GM12878 (cell line): ENCODE results near the gene AXIN1. TPM values are rescaled to one million over a fixed set of nuclear protein-coding genes. Genes with fewer than 3 reads are reported as not detected.
A peak's percentile ranks its signal among the peaks of the same experiment; 100 is the strongest.

Source experiments
- ATAC-seq: fragments of 200-7000 bp; cut with Tn5 transposase; 3 replicates; pipeline ENCODE4 v1.9.1; 2020; ENCODE audit warnings: mild to moderate bottlenecking, moderate library complexity
- BruUV-seq: library from RNA; stranded (reverse); fragments of 400-500 nt; replicated peaks from 2 replicates; lab custom pipeline; 2021; lab: Mats Ljungman, UMichigan
- CTCF ChIA-PET: fragments of 300-600 bp; sonication (Branson Sonifier 250); formaldehyde crosslinking; extraction: SDS; loops from one replicate; lab custom pipeline; 2021; ENCODE audit warnings: inconsistent platforms; lab: Yijun Ruan, JAX
- POLR2A ChIA-PET: fragments of 350-600 bp; formaldehyde crosslinking; extraction: SDS; loops from one replicate; lab custom pipeline; 2021; ENCODE audit warnings: inconsistent platforms; lab: Charles Lee
- RAD21 ChIA-PET: fragments of 300-600 bp; sonication (Branson Sonifier 250); formaldehyde crosslinking; loops from one replicate; lab custom pipeline; 2023; ENCODE audit warnings: antibody characterized with exemption; ENCODE audit not compliant: unreplicated experiment; lab: Charles Lee
- SMC1A ChIA-PET: fragments of 300-600 bp; sonication (Branson Sonifier 250); formaldehyde crosslinking; loops from one replicate; lab custom pipeline; 2023; ENCODE audit not compliant: unreplicated experiment, uncharacterized antibody; lab: Charles Lee
- DNase-seq: peaks from one replicate; pipeline ENCODE4 v3.0.0-alpha.2; 2011; ENCODE audit warnings: low read depth, low spot score
- FAIRE-seq: peaks from 3 replicates; lab custom pipeline; 2011; peaks lifted over from hg19 to GRCh38; lab: Jason Lieb, UNC
- H2AFZ ChIP-seq: 2 replicates; pipeline ENCODE4 v1.6.0; 2011; ENCODE audit warnings: low read depth, low read length, control low read depth; ENCODE audit not compliant: control insufficient read depth
- H3K27ac ChIP-seq: 2 replicates; pipeline ENCODE4 v1.5.1; 2011; ENCODE audit warnings: control low read depth; ENCODE audit not compliant: control insufficient read depth, insufficient read depth
- H3K27me3 ChIP-seq, 2 experiments: replicated peaks in 1 of 2; 2 replicates each; pipeline versions ENCODE4 v1.6.0 to v1.6.1; 2011; ENCODE audit warnings: low read length in 1 of 2; ENCODE audit not compliant: control insufficient read depth in 2 of 2, insufficient read depth in 2 of 2
- H3K36me3 ChIP-seq, 2 experiments: 2 replicates each; pipeline ENCODE4 v1.5.1; 2011; ENCODE audit warnings: low read length in 1 of 2; ENCODE audit not compliant: control insufficient read depth in 2 of 2, insufficient read depth in 2 of 2
- H3K4me1 ChIP-seq: 2 replicates; pipeline ENCODE4 v1.6.1; 2011; ENCODE audit warnings: mild to moderate bottlenecking, low read length, moderate library complexity, mixed read lengths; ENCODE audit not compliant: control insufficient read depth, insufficient read depth
- H3K4me2 ChIP-seq: 2 replicates; pipeline ENCODE4 v1.6.0; 2011; ENCODE audit warnings: control low read depth; ENCODE audit not compliant: control insufficient read depth, insufficient read depth
- H3K4me3 ChIP-seq: fragments of 200-600 bp; sonication (generic); 2 replicates; pipeline ENCODE4 v1.5.1; 2016
- H3K79me2 ChIP-seq: 2 replicates; pipeline ENCODE4 v1.6.0; 2011; ENCODE audit warnings: low read length; ENCODE audit not compliant: control insufficient read depth, insufficient read depth
- H3K9ac ChIP-seq: 2 replicates; pipeline ENCODE4 v1.8.0; 2011; ENCODE audit warnings: low read length, control low read depth, mixed read lengths; ENCODE audit not compliant: control insufficient read depth, insufficient read depth
- H3K9me3 ChIP-seq: replicated peaks from 3 replicates; pipeline ENCODE4 v1.5.1; 2011; ENCODE audit warnings: mild to moderate bottlenecking, low read length; ENCODE audit not compliant: control insufficient read depth, insufficient read depth
- H4K20me1 ChIP-seq: 2 replicates; pipeline ENCODE4 v1.6.0; 2011; ENCODE audit not compliant: control insufficient read depth, insufficient read depth
- E2F4 ChIP-seq: IDR thresholded peaks from 2 replicates; pipeline ENCODE4 v1.6.1; 2012; ENCODE audit warnings: low read depth, low read length, improper control_type of control experiment
- IKZF2 ChIP-seq, 2 experiments: fragments of 450-650 bp; IDR thresholded peaks; 2 replicates each; pipeline ENCODE4 v1.6.1; 2017; ENCODE audit warnings: mild to moderate bottlenecking in 2 of 2, moderate library complexity in 2 of 2
- MXI1 ChIP-seq: fragments of 150-350 bp; IDR thresholded peaks from 2 replicates; pipeline ENCODE4 v1.6.1; 2011; ENCODE audit warnings: low read depth, mild to moderate bottlenecking, inconsistent platforms, low read length, improper control_type of control experiment
- MYB ChIP-seq: fragments of 150-350 bp; IDR thresholded peaks from 2 replicates; pipeline ENCODE4 v1.6.1; 2014; ENCODE audit warnings: mild to moderate bottlenecking, low read depth, low read length, borderline replicate concordance
- POLR2AphosphoS5 ChIP-seq: IDR thresholded peaks from 2 replicates; pipeline ENCODE4 v1.6.1; 2011; ENCODE audit warnings: mild to moderate bottlenecking, low read length, inconsistent platforms
- ZNF24 ChIP-seq: fragments of 450-650 bp; IDR thresholded peaks from 2 replicates; pipeline ENCODE4 v1.6.1; 2017; ENCODE audit warnings: antibody characterized with exemption, mild to moderate bottlenecking
- WGBS: methylation state at CpG from one replicate; pipeline ENCODE4 v1.1.6; 2016; ENCODE audit warnings: low lambda C conversion rate; ENCODE audit not compliant: insufficient replicate concordance, insufficient coverage; ENCODE audit errors: missing lambda C conversion rate; 5-methylcytosine and 5-hydroxymethylcytosine counted together
- in situ Hi-C: fragments of 300-500 bp; cut with MboI; formaldehyde crosslinking; loops from 9 replicates; pipeline ENCODE4 v1.14.3; 2018; ENCODE audit warnings: mixed read lengths
- intact Hi-C: fragments of 100-400 bp; cut with micrococcal nuclease; formaldehyde crosslinking; loops from one replicate; pipeline ENCODE4 v1.14.2; 2022; ENCODE audit not compliant: unreplicated experiment
- polyA plus RNA-seq, 11 experiments: library from polyadenylated mRNA; depleted of rRNA in 4 of 11; unstranded in 6 of 11; stranded (reverse) in 5 of 11; fragments of >200 nt; fragmentation: Nextera tagmentation in 4 of 11; fragmentation: Illumina TruSeq in 1 of 11; extraction: Ambion mirVana in 4 of 11; extraction: Trizol in 1 of 11; gene quantifications; 1 replicate in 1 of 11; 2 replicates in 10 of 11; pipeline versions ENCODE4 v1.2.1 to v1.2.3, GENCODE V29; 2011 to 2016; ENCODE audit warnings: inconsistent platforms in 2 of 11, missing spikeins in 2 of 11, low read depth in 1 of 11
- total RNA-seq, 4 experiments: library from RNA; depleted of rRNA in 3 of 4; stranded (reverse); fragments of >200 nt in 3 of 4; fragmentation: Illumina TruSeq in 1 of 4; extraction: Trizol in 1 of 4; gene quantifications; 2 replicates each; pipeline versions ENCODE4 v1.2.1 to v1.2.3, GENCODE V29; 2013 to 2021
- TF ChIP-seq, protein P1 (sequence below): fragments of 450-650 bp; IDR thresholded peaks from 2 replicates; pipeline ENCODE4 v1.6.1; 2017; ENCODE audit warnings: mild to moderate bottlenecking, moderate library complexity
- TF ChIP-seq, protein P2 (sequence below): IDR thresholded peaks from 2 replicates; pipeline ENCODE4 v1.6.1; 2011; ENCODE audit warnings: mild to moderate bottlenecking, low read depth, low read length, moderate library complexity; ENCODE audit not compliant: insufficient replicate concordance
- TF ChIP-seq, protein P3 (sequence below): fragments of 450-650 bp; formaldehyde crosslinking; IDR thresholded peaks from 2 replicates; pipeline ENCODE4 v1.5.0; 2022; ENCODE audit warnings: mild to moderate bottlenecking, missing genetic modification characterization

The AXIN1 gene
- total and polyA plus RNA-seq, 10 of the 15 experiments (the other 5 are each of a cell fraction or from before 2014, with no cell fraction given), result 0.26 to 27.1 (median 7.7) TPM

GRCh38 chr16:383326-384051, 31.0 kb upstream of the AXIN1 start:
- no peaks in the 10 kb centered on the region for H3K9me3 ChIP-seq
- 17% methylated on average over 32 of the region's 33 CpGs for WGBS
- ChIA-PET SMC1A (interaction anchor here (1.3 to 1.8 kb wide), 2 partner anchors 13 to 18 kb away, joined by 4 to 5 read pairs; partner anchors contain the start of genes DECR2 and MRPL28), CTCF (interaction anchor here (0.6 to 1.7 kb wide), 3 partner anchors 9 to 161 kb away, joined by 3 to 7 read pairs (median 5); partner anchors contain the start of gene DECR2), POLR2A (interaction anchor here (1.2 to 3.8 kb wide), 4 partner anchors 12 to 31 kb away, joined by 5 to 22 read pairs (median 8); partner anchors contain the start of genes AXIN1, DECR2 and MRPL28), RAD21 (interaction anchor here (1.4 to 1.9 kb wide), 3 partner anchors 13 to 31 kb away, joined by 4 to 7 read pairs (median 6); partner anchors contain the start of genes AXIN1, DECR2 and MRPL28)
- peak overlapping the region; percentile 82 for H3K9ac ChIP-seq
- no peaks in the 10 kb centered on the region for H4K20me1 ChIP-seq
- peak overlapping the region; percentile 58 for H3K27ac ChIP-seq
- BruUV-seq, result no TSS peak
- H2AFZ ChIP-seq, result peak overlapping the region; percentile 92
- in situ Hi-C loops, result no loop called here
- intact Hi-C loops, result no loop called here
- FAIRE-seq (peak; percentile 85), DNase-seq (peak; percentile 50), ATAC-seq (peak; percentile 80)
- H3K4me3 ChIP-seq, result peak overlapping the region; percentile 97
- peaks cover 14% of the 10 kb centered on the region for H3K79me2 ChIP-seq
- H3K36me3 ChIP-seq, result no peaks in the 10 kb centered on the region
- peaks cover 14% of the 10 kb centered on the region for H3K4me1 ChIP-seq
- peak overlapping the region; percentile 95 for H3K4me2 ChIP-seq
- H3K27me3 ChIP-seq, result no peaks in the 10 kb centered on the region
- TF ChIP-seq E2F4 (peak; percentile 85), POLR2AphosphoS5 (peak; percentile 64), ZNF24 (no peak), MYB (no peak), MXI1 (peak; percentile 81), IKZF2 (IDR thresholded peaks at IDR 0.05) (peak; percentile 89 to 90)
- TF ChIP-seq, protein P1, sequence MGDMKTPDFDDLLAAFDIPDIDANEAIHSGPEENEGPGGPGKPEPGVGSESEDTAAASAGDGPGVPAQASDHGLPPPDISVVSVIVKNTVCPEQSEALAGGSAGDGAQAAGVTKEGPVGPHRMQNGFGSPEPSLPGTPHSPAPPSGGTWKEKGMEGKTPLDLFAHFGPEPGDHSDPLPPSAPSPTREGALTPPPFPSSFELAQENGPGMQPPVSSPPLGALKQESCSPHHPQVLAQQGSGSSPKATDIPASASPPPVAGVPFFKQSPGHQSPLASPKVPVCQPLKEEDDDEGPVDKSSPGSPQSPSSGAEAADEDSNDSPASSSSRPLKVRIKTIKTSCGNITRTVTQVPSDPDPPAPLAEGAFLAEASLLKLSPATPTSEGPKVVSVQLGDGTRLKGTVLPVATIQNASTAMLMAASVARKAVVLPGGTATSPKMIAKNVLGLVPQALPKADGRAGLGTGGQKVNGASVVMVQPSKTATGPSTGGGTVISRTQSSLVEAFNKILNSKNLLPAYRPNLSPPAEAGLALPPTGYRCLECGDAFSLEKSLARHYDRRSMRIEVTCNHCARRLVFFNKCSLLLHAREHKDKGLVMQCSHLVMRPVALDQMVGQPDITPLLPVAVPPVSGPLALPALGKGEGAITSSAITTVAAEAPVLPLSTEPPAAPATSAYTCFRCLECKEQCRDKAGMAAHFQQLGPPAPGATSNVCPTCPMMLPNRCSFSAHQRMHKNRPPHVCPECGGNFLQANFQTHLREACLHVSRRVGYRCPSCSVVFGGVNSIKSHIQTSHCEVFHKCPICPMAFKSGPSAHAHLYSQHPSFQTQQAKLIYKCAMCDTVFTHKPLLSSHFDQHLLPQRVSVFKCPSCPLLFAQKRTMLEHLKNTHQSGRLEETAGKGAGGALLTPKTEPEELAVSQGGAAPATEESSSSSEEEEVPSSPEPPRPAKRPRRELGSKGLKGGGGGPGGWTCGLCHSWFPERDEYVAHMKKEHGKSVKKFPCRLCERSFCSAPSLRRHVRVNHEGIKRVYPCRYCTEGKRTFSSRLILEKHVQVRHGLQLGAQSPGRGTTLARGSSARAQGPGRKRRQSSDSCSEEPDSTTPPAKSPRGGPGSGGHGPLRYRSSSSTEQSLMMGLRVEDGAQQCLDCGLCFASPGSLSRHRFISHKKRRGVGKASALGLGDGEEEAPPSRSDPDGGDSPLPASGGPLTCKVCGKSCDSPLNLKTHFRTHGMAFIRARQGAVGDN, result no peak
- TF ChIP-seq, protein P2, sequence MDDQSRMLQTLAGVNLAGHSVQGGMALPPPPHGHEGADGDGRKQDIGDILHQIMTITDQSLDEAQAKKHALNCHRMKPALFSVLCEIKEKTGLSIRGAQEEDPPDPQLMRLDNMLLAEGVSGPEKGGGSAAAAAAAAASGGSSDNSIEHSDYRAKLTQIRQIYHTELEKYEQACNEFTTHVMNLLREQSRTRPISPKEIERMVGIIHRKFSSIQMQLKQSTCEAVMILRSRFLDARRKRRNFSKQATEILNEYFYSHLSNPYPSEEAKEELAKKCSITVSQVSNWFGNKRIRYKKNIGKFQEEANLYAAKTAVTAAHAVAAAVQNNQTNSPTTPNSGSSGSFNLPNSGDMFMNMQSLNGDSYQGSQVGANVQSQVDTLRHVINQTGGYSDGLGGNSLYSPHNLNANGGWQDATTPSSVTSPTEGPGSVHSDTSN, result no peak
- TF ChIP-seq, protein P3, sequence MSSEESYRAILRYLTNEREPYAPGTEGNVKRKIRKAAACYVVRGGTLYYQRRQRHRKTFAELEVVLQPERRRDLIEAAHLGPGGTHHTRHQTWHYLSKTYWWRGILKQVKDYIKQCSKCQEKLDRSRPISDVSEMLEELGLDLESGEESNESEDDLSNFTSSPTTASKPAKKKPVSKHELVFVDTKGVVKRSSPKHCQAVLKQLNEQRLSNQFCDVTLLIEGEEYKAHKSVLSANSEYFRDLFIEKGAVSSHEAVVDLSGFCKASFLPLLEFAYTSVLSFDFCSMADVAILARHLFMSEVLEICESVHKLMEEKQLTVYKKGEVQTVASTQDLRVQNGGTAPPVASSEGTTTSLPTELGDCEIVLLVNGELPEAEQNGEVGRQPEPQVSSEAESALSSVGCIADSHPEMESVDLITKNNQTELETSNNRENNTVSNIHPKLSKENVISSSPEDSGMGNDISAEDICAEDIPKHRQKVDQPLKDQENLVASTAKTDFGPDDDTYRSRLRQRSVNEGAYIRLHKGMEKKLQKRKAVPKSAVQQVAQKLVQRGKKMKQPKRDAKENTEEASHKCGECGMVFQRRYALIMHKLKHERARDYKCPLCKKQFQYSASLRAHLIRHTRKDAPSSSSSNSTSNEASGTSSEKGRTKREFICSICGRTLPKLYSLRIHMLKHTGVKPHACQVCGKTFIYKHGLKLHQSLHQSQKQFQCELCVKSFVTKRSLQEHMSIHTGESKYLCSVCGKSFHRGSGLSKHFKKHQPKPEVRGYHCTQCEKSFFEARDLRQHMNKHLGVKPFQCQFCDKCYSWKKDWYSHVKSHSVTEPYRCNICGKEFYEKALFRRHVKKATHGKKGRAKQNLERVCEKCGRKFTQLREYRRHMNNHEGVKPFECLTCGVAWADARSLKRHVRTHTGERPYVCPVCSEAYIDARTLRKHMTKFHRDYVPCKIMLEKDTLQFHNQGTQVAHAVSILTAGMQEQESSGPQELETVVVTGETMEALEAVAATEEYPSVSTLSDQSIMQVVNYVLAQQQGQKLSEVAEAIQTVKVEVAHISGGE (CRISPR knock-in tag), result no peak
